Measurements from ENCODE around the gene LPCAT1. TPM values are rescaled to one million over a fixed set of nuclear protein-coding genes. Genes with fewer than 3 reads are reported as not detected.
"Not testable (repeated sequence)": the region's sequence is repeated elsewhere in the genome, so short reads cannot be mapped to it uniquely, and the experiment has no call there.

LPCAT1 gene
- total RNA-seq, 1 donor from 2014 or later: 8.9 TPM

- ATAC-seq (no peak), DNase-seq (ENCODE audit: low spot score) (no peak)
Observed at GRCh38 chr5:1481266-1481958, 42.3 kb downstream of the LPCAT1 start.

GRCh38 chr5:1480806-1481205 is 43.0 kb downstream of the LPCAT1 start:
- DNase-seq (ENCODE audit: low spot score): no peak
- ATAC-seq: no peak

GRCh38 chr5:1480217-1480616 is 43.5 kb downstream of the LPCAT1 start:
- ATAC-seq (peak; percentile 46), DNase-seq (ENCODE audit: low spot score) (peak; percentile 58)

GRCh38 chr5:1479581-1480188 is 44.1 kb downstream of the LPCAT1 start:
- DNase-seq (ENCODE audit: low spot score): no peak

GRCh38 chr5:1479066-1479465 is 44.7 kb downstream of the LPCAT1 start:
- DNase-seq (ENCODE audit: low spot score) (no peak), ATAC-seq (no peak)

More at GRCh38 chr5:1479581-1480188, 44.1 kb downstream of the LPCAT1 start:
- ATAC-seq: peak; percentile 63

- DNase-seq (ENCODE audit: low spot score): no peak
- ATAC-seq: no peak
Observed at GRCh38 chr5:1478271-1479035, 45.3 kb downstream of the LPCAT1 start.

GRCh38 chr5:1477341-1477740 is 46.4 kb downstream of the LPCAT1 start:
- ATAC-seq (peak; percentile 34), DNase-seq (ENCODE audit: low spot score) (peak; percentile 63)

- DNase-seq (ENCODE audit: low spot score) (no peak), ATAC-seq (no peak)
Observed at GRCh38 chr5:1476967-1477310, 46.8 kb downstream of the LPCAT1 start.

GRCh38 chr5:1476181-1476966 is 47.4 kb downstream of the LPCAT1 start:
- ATAC-seq (no peak), DNase-seq (ENCODE audit: low spot score) (no peak)

GRCh38 chr5:1475544-1475900 is 48.2 kb downstream of the LPCAT1 start:
- ATAC-seq; DNase-seq (ENCODE audit: low spot score): not testable (repeated sequence)

GRCh38 chr5:1474866-1475543 is 48.8 kb downstream of the LPCAT1 start:
- DNase-seq (ENCODE audit: low spot score) (no peak), ATAC-seq (no peak)

GRCh38 chr5:1474183-1474839 is 49.4 kb downstream of the LPCAT1 start:
- no peak for DNase-seq (ENCODE audit: low spot score)
- ATAC-seq: no peak

GRCh38 chr5:1473746-1474145 is 50.0 kb downstream of the LPCAT1 start:
- ATAC-seq (no peak), DNase-seq (ENCODE audit: low spot score) (no peak)

GRCh38 chr5:1472964-1473628 is 50.7 kb downstream of the LPCAT1 start:
- no peak for ATAC-seq
- no peak for DNase-seq (ENCODE audit: low spot score)

- DNase-seq (ENCODE audit: low spot score): no peak
- ATAC-seq: no peak
Observed at GRCh38 chr5:1471997-1472963, 51.5 kb downstream of the LPCAT1 start.

- peak; percentile 2 for ATAC-seq
Observed at GRCh38 chr5:1471240-1471853, 52.4 kb downstream of the LPCAT1 start.

GRCh38 chr5:1470762-1471211 is 53.0 kb downstream of the LPCAT1 start:
- DNase-seq (ENCODE audit: low spot score) (peak; percentile 92), ATAC-seq (peak; percentile 95)

More at GRCh38 chr5:1471240-1471853, 52.4 kb downstream of the LPCAT1 start:
- DNase-seq (ENCODE audit: low spot score): no peak

All from left lobe of liver (tissue), 2 donors.